Osteocyte (in vitro differentiated cells): Measurements from ENCODE around the gene ABI1. TPM values are rescaled to one million over a fixed set of nuclear protein-coding genes. Genes with fewer than 3 reads are reported as not detected.

Experiments used
- DNase-seq: peaks from one replicate; pipeline ENCODE4 v3.0.0; 2021; ENCODE audit warnings: mixed read lengths; ENCODE audit not compliant: unreplicated experiment; ENCODE audit errors: extremely low spot score
- H3K27ac Mint-ChIP-seq: one replicate; pipeline ENCODE4 v1.8.0; 2021; ENCODE audit warnings: mild to moderate bottlenecking, mixed read lengths; ENCODE audit not compliant: unreplicated experiment
- H3K27me3 Mint-ChIP-seq: one replicate; pipeline ENCODE4 v1.8.0; 2021; ENCODE audit warnings: mixed read lengths; ENCODE audit not compliant: unreplicated experiment
- H3K36me3 Mint-ChIP-seq: one replicate; pipeline ENCODE4 v1.8.0; 2021; ENCODE audit warnings: mixed read lengths; ENCODE audit not compliant: unreplicated experiment
- H3K4me1 Mint-ChIP-seq: one replicate; pipeline ENCODE4 v1.8.0; 2021; ENCODE audit warnings: mixed read lengths; ENCODE audit not compliant: unreplicated experiment
- H3K4me3 Mint-ChIP-seq: one replicate; pipeline ENCODE4 v1.8.0; 2021; ENCODE audit warnings: mild to moderate bottlenecking, moderate library complexity, mixed read lengths; ENCODE audit not compliant: unreplicated experiment
- H3K9me3 Mint-ChIP-seq: one replicate; pipeline ENCODE4 v1.8.0; 2021; ENCODE audit warnings: mixed read lengths; ENCODE audit not compliant: unreplicated experiment
- total RNA-seq: library from RNA; stranded (reverse); gene quantifications from 2 replicates; pipeline ENCODE4 v1.2.1, GENCODE V29; 2021
- TF ChIP-seq, protein P1 (sequence below): fragments of 200-600 bp; sonication (generic); IDR thresholded peaks from 2 replicates; pipeline ENCODE4 v1.5.0; 2021; ENCODE audit warnings: antibody characterized with exemption, mild to moderate bottlenecking, moderate library complexity

Gene ABI1
- total RNA-seq, 1 donor from 2014 or later, result 62.2 TPM

DNA sequence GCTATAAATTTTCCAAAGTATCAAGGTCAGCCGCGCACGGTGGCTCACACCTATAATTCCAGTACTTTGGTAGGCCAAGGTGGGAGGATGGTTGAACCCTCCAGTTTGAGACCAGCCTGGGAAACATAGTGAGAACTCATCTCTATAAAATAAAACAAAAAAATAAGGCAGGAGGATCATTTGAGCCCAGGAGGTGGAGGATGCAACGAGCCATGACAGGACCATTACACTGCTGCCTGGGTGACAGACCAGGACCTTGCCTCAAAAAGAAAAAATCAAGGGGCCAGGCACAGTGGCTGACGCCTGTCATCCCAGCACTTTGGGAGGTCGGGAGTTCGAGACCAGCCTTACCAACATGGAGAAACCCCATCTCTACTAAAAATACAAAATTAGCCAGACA lies 60.3 kb downstream of the ABI1 start:
- TF ChIP-seq, protein P1, sequence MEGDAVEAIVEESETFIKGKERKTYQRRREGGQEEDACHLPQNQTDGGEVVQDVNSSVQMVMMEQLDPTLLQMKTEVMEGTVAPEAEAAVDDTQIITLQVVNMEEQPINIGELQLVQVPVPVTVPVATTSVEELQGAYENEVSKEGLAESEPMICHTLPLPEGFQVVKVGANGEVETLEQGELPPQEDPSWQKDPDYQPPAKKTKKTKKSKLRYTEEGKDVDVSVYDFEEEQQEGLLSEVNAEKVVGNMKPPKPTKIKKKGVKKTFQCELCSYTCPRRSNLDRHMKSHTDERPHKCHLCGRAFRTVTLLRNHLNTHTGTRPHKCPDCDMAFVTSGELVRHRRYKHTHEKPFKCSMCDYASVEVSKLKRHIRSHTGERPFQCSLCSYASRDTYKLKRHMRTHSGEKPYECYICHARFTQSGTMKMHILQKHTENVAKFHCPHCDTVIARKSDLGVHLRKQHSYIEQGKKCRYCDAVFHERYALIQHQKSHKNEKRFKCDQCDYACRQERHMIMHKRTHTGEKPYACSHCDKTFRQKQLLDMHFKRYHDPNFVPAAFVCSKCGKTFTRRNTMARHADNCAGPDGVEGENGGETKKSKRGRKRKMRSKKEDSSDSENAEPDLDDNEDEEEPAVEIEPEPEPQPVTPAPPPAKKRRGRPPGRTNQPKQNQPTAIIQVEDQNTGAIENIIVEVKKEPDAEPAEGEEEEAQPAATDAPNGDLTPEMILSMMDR, result no peak
- H3K27me3 Mint-ChIP-seq, result no peaks in the 10 kb centered on the region
- H3K27ac Mint-ChIP-seq, result no peak overlapping the region

DNA sequence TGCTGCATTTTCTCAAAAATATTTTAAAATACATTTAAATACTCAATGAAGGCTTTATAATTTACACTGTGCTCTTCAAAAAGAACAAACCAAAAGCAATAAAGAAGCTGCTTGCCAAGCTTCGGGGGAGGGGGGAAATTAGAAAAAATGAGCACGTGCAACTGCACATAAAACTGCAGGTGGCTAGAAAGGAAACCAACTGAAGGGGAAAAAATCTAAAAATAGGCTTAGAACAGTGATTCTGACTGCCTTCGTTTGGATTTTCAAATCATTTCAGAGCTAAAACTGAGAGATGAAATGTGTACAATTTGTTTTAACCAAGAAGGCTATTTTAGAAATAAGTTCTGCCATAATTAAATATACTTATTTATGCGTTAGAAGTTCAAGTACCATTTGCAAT lies 61.4 kb downstream of the ABI1 start:
- TF ChIP-seq, protein P1, result no peak
- no peaks in the 10 kb centered on the region for H3K36me3 Mint-ChIP-seq
- H3K4me3 Mint-ChIP-seq, result no peak overlapping the region
- H3K4me1 Mint-ChIP-seq, result peaks cover 9% of the 10 kb centered on the region
- no peaks in the 10 kb centered on the region for H3K27me3 Mint-ChIP-seq
- no peak overlapping the region for H3K27ac Mint-ChIP-seq
- DNase-seq, result no peak
- H3K9me3 Mint-ChIP-seq, result peaks cover 10% of the 10 kb centered on the region

More for the DNA sequence above, 60.3 kb downstream of the ABI1 start:
- DNase-seq, result no peak
- Mint-ChIP-seq H3K36me3 (no peaks in the 10 kb centered on the region), H3K4me1 (peaks cover 13% of the 10 kb centered on the region), H3K4me3 (no peak overlapping the region), H3K9me3 (peaks cover 5% of the 10 kb centered on the region)

DNA sequence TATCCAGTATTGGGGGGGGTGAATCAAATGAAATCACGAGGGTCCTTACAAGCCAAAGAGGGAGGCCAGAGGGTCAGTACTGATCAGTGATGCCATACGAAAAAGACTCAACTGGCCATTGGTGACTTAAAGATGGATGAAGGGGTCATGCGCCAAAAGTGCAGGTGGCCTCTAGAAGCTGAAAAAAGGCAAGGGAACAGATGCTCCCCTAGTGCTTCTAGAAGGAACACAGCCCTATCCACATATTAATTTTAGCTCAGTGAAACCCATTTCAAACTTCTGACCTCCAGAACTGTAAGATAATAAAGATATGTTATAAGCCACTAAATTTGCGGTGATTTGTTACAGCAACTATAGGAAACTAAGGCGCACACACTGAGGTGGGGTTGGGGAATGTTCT lies 62.5 kb downstream of the ABI1 start:
- Mint-ChIP-seq H3K27me3 (no peaks in the 10 kb centered on the region), H3K4me1 (peaks cover 9% of the 10 kb centered on the region), H3K27ac (no peak overlapping the region), H3K9me3 (peaks cover 10% of the 10 kb centered on the region), H3K4me3 (no peak overlapping the region), H3K36me3 (no peaks in the 10 kb centered on the region)
- DNase-seq, result no peak
- TF ChIP-seq, protein P1, result no peak

DNA sequence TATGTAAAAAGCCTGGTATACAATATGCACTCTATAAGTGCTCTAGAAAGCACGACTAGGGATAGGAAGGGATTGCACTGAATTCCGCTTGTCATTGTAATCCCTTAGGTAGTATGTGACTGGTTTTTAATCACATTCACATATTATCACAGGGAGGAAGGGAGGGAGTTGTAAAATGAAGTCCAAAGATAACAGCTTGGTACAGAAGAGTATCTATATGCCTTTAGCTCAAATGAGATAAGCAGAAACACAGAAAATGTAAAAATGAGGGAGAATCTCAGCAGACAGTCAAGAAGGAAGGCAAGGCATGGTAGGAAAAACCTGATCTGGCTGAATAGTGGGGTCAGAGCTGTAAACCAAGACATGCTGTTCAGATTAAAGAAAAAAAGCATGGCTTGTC lies 63.4 kb downstream of the ABI1 start:
- H3K9me3 Mint-ChIP-seq, result peaks cover 10% of the 10 kb centered on the region

DNA sequence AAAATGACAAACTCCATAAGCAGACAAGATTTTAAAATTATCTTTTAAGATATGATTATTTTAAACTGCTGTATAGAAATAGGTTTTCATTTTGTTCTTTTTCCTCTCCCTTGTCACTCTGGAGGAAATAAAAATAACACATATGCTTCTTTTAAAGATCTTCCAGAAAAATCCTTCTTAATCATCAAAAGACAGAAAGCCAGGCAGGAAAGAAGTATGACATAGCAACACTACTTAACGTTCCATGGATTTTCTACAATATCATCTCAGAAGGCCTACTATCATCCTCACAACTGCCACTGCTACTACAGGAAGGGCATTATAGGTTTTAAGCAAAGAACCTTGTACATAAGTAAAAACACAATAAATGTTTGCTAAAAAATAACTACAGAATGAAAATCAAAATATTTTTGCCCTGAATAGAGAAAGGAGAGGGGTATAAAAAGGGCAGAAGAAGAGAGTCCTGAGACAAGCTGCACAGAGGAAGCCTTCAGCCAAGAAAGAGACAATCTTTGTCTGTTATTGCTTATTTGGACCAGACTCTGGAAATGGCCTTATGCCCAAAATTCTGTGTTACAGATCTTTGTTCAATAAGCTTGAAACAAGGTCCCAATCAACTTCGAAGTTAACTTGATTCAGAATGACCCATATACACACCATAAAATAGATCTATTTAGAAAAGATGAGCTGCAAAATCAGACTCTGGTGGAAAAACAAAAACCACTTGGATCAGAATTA lies 67.8 kb downstream of the ABI1 start:
- TF ChIP-seq, protein P1, result no peak
- Mint-ChIP-seq H3K27me3 (no peaks in the 10 kb centered on the region), H3K4me1 (peaks cover 11% of the 10 kb centered on the region), H3K4me3 (no peak overlapping the region), H3K36me3 (no peaks in the 10 kb centered on the region), H3K27ac (peak overlapping the region; percentile 16), H3K9me3 (peaks cover 15% of the 10 kb centered on the region)
- no peak for DNase-seq

More for the DNA sequence above, 63.4 kb downstream of the ABI1 start:
- H3K36me3 Mint-ChIP-seq, result no peaks in the 10 kb centered on the region
- H3K27me3 Mint-ChIP-seq, result no peaks in the 10 kb centered on the region
- TF ChIP-seq, protein P1, result no peak
- peaks cover 9% of the 10 kb centered on the region for H3K4me1 Mint-ChIP-seq
- no peak overlapping the region for H3K27ac Mint-ChIP-seq
- no peak overlapping the region for H3K4me3 Mint-ChIP-seq
- no peak for DNase-seq
